ENCODE measurements around the gene FOXR1. TPM values are rescaled to one million over a fixed set of nuclear protein-coding genes. Genes with fewer than 3 reads are reported as not detected.

FOXR1 gene
- total RNA-seq, 1 experiment from 2014 or later = not detected

- DNase-seq (ENCODE audit: low spot score) = peak; percentile 71
- Histone ChIP-seq H3K4me1 (ENCODE audit: insufficient read depth, low read length, poor library complexity, severe bottlenecking) (peaks cover 14% of the 10 kb centered on the region), H3K27me3 (replicated peaks; ENCODE audit: insufficient read depth, low read depth, low read length, poor library complexity) (no peaks in the 10 kb centered on the region), H3K36me3 (ENCODE audit: insufficient read depth, low read length, poor library complexity, severe bottlenecking) (peaks cover 22% of the 10 kb centered on the region), H3K27ac (ENCODE audit: low read depth, low read length, poor library complexity, severe bottlenecking) (peak overlapping the region; percentile 67), H3K4me3 (ENCODE audit: low read depth, low read length, poor library complexity, severe bottlenecking) (peak overlapping the region; percentile 79), H3K9me3 (ENCODE audit: low read depth, low read length, poor library complexity, severe bottlenecking) (no peaks in the 10 kb centered on the region)
- ChIA-PET POLR2A (ENCODE audit: low non-redundant PET) (no interaction called here), CTCF (interaction anchor here (0.6 kb wide), 1 partner anchor 390 kb away, joined by 5 read pairs; no protein-coding TSS in a partner anchor)
- intact Hi-C loops (cut with micrococcal nuclease; ENCODE audit: unreplicated experiment) = no loop called here
- TF ChIP-seq CTCF (conservative IDR thresholded peaks at IDR 0.05; ENCODE audit: low read depth, low read length) (peak; percentile 41; the same call in 1 of the 2 replicates), EZH2 (IDR thresholded peaks at IDR 0.05; ENCODE audit: borderline replicate concordance, low read depth, low read length, poor library complexity, severe bottlenecking) (no peak)
- TSS peak; percentile 49 for BruUV-seq (replicated peaks)
Measured at GRCh38 chr11:118996926-118997626, 25.5 kb downstream of the FOXR1 start.

- TF ChIP-seq EZH2 (IDR thresholded peaks at IDR 0.05; ENCODE audit: borderline replicate concordance, low read depth, low read length, poor library complexity, severe bottlenecking) (no peak), CTCF (conservative IDR thresholded peaks at IDR 0.05; ENCODE audit: low read depth, low read length) (0 out of 2 replicates have a peak, but pooled peaks have one; percentile 16)
- POLR2A ChIA-PET (ENCODE audit: low non-redundant PET) = no interaction called here
- BruUV-seq (replicated peaks) = no TSS peak
- peak within 1 kb of the TSS; percentile 67 for H3K27ac ChIP-seq (ENCODE audit: low read depth, low read length, poor library complexity, severe bottlenecking)
- H3K4me1 ChIP-seq (ENCODE audit: insufficient read depth, low read length, poor library complexity, severe bottlenecking) = peaks cover 14% of the 10 kb centered on the region
- H3K36me3 ChIP-seq (ENCODE audit: insufficient read depth, low read length, poor library complexity, severe bottlenecking) = peaks cover 30% of the 10 kb centered on the region
- CTCF ChIA-PET = interaction anchor here (0.6 kb wide), 1 partner anchor 389 kb away, joined by 5 read pairs; no protein-coding TSS in a partner anchor
- H3K9me3 ChIP-seq (ENCODE audit: low read depth, low read length, poor library complexity, severe bottlenecking) = no peaks in the 10 kb centered on the region
- H3K27me3 ChIP-seq (replicated peaks; ENCODE audit: insufficient read depth, low read depth, low read length, poor library complexity) = no peaks in the 10 kb centered on the region
- intact Hi-C loops (cut with micrococcal nuclease; ENCODE audit: unreplicated experiment) = no loop called here
- peak within 1 kb of the TSS; percentile 79 for H3K4me3 ChIP-seq (ENCODE audit: low read depth, low read length, poor library complexity, severe bottlenecking)
- DNase-seq (ENCODE audit: low spot score) = peak; percentile 96
Measured at GRCh38 chr11:118997627-118998387, 26.2 kb downstream of the FOXR1 start, which contains the start of gene CENATAC. Gene CENATAC, plus strand, starts transcription at chr11:118998138. Its CDS starts 60 bp downstream, at chr11:118998198.

- peak overlapping the region; percentile 79 for H3K4me3 ChIP-seq (ENCODE audit: low read depth, low read length, poor library complexity, severe bottlenecking)
- TF ChIP-seq EZH2 (IDR thresholded peaks at IDR 0.05; ENCODE audit: borderline replicate concordance, low read depth, low read length, poor library complexity, severe bottlenecking) (no peak), CTCF (conservative IDR thresholded peaks at IDR 0.05; ENCODE audit: low read depth, low read length) (no peak)
- BruUV-seq (replicated peaks) = no TSS peak
- intact Hi-C loops (cut with micrococcal nuclease; ENCODE audit: unreplicated experiment) = no loop called here
- no peaks in the 10 kb centered on the region for H3K27me3 ChIP-seq (replicated peaks; ENCODE audit: insufficient read depth, low read depth, low read length, poor library complexity)
- peaks cover 32% of the 10 kb centered on the region for H3K36me3 ChIP-seq (ENCODE audit: insufficient read depth, low read length, poor library complexity, severe bottlenecking)
- ChIA-PET CTCF (no interaction called here), POLR2A (ENCODE audit: low non-redundant PET) (interaction anchor here (0.8 kb wide), 1 partner anchor 323 kb away, joined by 5 read pairs; no protein-coding TSS in a partner anchor)
- H3K27ac ChIP-seq (ENCODE audit: low read depth, low read length, poor library complexity, severe bottlenecking) = peak overlapping the region; percentile 67
- no peak for DNase-seq (ENCODE audit: low spot score)
- H3K9me3 ChIP-seq (ENCODE audit: low read depth, low read length, poor library complexity, severe bottlenecking) = no peaks in the 10 kb centered on the region
- H3K4me1 ChIP-seq (ENCODE audit: insufficient read depth, low read length, poor library complexity, severe bottlenecking) = peaks cover 14% of the 10 kb centered on the region
Measured at GRCh38 chr11:118998388-118998717, 26.8 kb downstream of the FOXR1 start.

Data from A673 (cell line).